GM23338 (cell line): ENCODE results near the gene ATF7IP. TPM values are rescaled to one million over a fixed set of nuclear protein-coding genes. Genes with fewer than 3 reads are reported as not detected.

ENCODE experiments used
- ATAC-seq: fragments of 200-7000 bp; cut with Tn5 transposase; 3 replicates; pipeline ENCODE4 v1.9.1; 2020
- DNase-seq: peaks from one replicate; pipeline ENCODE4 v3.0.0-alpha.2; 2015; ENCODE audit warnings: low spot score
- H2AFZ ChIP-seq: fragments of 200-600 bp; sonication (generic); 2 replicates; pipeline ENCODE4 v1.8.0; 2016; ENCODE audit warnings: antibody characterized with exemption, mild to moderate bottlenecking, moderate library complexity
- H3F3A ChIP-seq: fragments of 200-600 bp; sonication (generic); replicated peaks from 2 replicates; pipeline ENCODE4 v1.8.0; 2017; ENCODE audit warnings: antibody characterized with exemption, mixed run types, low read depth
- H3K27ac ChIP-seq: fragments of 200-600 bp; sonication (generic); 2 replicates; pipeline ENCODE4 v1.6.1; 2016; ENCODE audit warnings: low read depth
- H3K27me3 ChIP-seq: fragments of 200-600 bp; sonication (generic); 2 replicates; pipeline ENCODE4 v1.8.0; 2016; ENCODE audit warnings: mild to moderate bottlenecking, mixed run types, moderate library complexity; ENCODE audit not compliant: insufficient read depth
- H3K36me3 ChIP-seq: fragments of 200-600 bp; sonication (generic); 2 replicates; pipeline ENCODE4 v1.8.0; 2016; ENCODE audit warnings: mild to moderate bottlenecking; ENCODE audit not compliant: insufficient read depth
- H3K4me1 ChIP-seq: fragments of 200-600 bp; sonication (generic); 2 replicates; pipeline ENCODE4 v1.8.0; 2016; ENCODE audit warnings: mild to moderate bottlenecking, moderate library complexity; ENCODE audit not compliant: insufficient read depth
- H3K4me2 ChIP-seq: fragments of 200-600 bp; sonication (generic); 2 replicates; pipeline ENCODE4 v1.7.1; 2017; ENCODE audit warnings: mixed run types
- H3K4me3 ChIP-seq: fragments of 200-600 bp; sonication (generic); 2 replicates; pipeline ENCODE4 v1.6.1; 2016; ENCODE audit warnings: mixed run types
- H3K79me2 ChIP-seq: fragments of 200-600 bp; sonication (generic); replicated peaks from 2 replicates; pipeline ENCODE4 v1.8.0; 2017; ENCODE audit warnings: mild to moderate bottlenecking; ENCODE audit not compliant: insufficient read depth
- H3K9me2 ChIP-seq: fragments of 200-600 bp; sonication (generic); 2 replicates; pipeline ENCODE4 v1.8.0; 2017; ENCODE audit not compliant: insufficient read depth
- H4K20me1 ChIP-seq: fragments of 200-600 bp; sonication (generic); replicated peaks from 2 replicates; pipeline ENCODE4 v1.8.0; 2017; ENCODE audit warnings: mild to moderate bottlenecking; ENCODE audit not compliant: insufficient read depth
- H3K27ac Mint-ChIP-seq: 2 replicates; pipeline ENCODE4 v1.8.0; 2020; ENCODE audit warnings: inconsistent platforms, mild to moderate bottlenecking, moderate library complexity, mixed read lengths
- H3K27me3 Mint-ChIP-seq: 3 replicates; pipeline ENCODE4 v1.8.0; 2022; ENCODE audit warnings: low read depth, mild to moderate bottlenecking, moderate library complexity, mixed read lengths, inconsistent platforms; ENCODE audit not compliant: insufficient read depth, poor library complexity
- H3K36me3 Mint-ChIP-seq: 3 replicates; pipeline ENCODE4 v1.8.0; 2021; ENCODE audit warnings: low read depth, mild to moderate bottlenecking, inconsistent platforms, moderate library complexity, mixed read lengths
- H3K4me1 Mint-ChIP-seq: 3 replicates; pipeline ENCODE4 v1.8.0; 2020; ENCODE audit warnings: mild to moderate bottlenecking, inconsistent platforms, mixed read lengths
- H3K4me3 Mint-ChIP-seq: 3 replicates; pipeline ENCODE4 v1.8.0; 2021; ENCODE audit warnings: moderate library complexity, mild to moderate bottlenecking, inconsistent platforms, mixed read lengths
- H3K9me3 Mint-ChIP-seq: 3 replicates; pipeline ENCODE4 v1.8.0; 2020; ENCODE audit warnings: moderate library complexity, mild to moderate bottlenecking, inconsistent platforms, mixed read lengths
- CREB1 ChIP-seq: fragments of 250-450 bp; sonication (Bioruptor Pico); IDR thresholded peaks from 2 replicates; pipeline ENCODE4 v1.5.0; 2020; ENCODE audit warnings: low read depth, mild to moderate bottlenecking, moderate library complexity
- ETS1 ChIP-seq: IDR thresholded peaks from 2 replicates; pipeline ENCODE4 v1.6.1; 2016; ENCODE audit warnings: antibody characterized with exemption
- EZH2phosphoT487 ChIP-seq: fragments of 200-600 bp; sonication (generic); IDR thresholded peaks from one replicate; pipeline ENCODE4 v1.8.1; 2018; ENCODE audit warnings: antibody characterized with exemption; ENCODE audit not compliant: unreplicated experiment
- JUNB ChIP-seq: IDR thresholded peaks from one replicate; pipeline ENCODE4 v1.6.1; 2016; ENCODE audit warnings: antibody characterized with exemption; ENCODE audit not compliant: unreplicated experiment
- POLR2AphosphoS5 ChIP-seq: IDR thresholded peaks from 2 replicates; pipeline ENCODE4 v1.6.1; 2016; ENCODE audit warnings: antibody characterized with exemption, low read depth
- REST ChIP-seq: IDR thresholded peaks from one replicate; pipeline ENCODE4 v1.6.1; 2018; ENCODE audit warnings: antibody characterized with exemption; ENCODE audit not compliant: unreplicated experiment
- STAT1 ChIP-seq: IDR thresholded peaks from one replicate; pipeline ENCODE4 v1.6.1; 2016; ENCODE audit warnings: antibody characterized with exemption; ENCODE audit not compliant: unreplicated experiment
- ZNF462 ChIP-seq: fragments of 250-450 bp; sonication (Bioruptor Pico); IDR thresholded peaks from 2 replicates; pipeline ENCODE4 v1.5.0; 2020; ENCODE audit warnings: mild to moderate bottlenecking, moderate library complexity
- polyA plus RNA-seq: library from polyadenylated mRNA; unstranded; fragments of >200 nt; fragmentation: Nextera tagmentation; extraction: Ambion mirVana; gene quantifications from 2 replicates; pipeline ENCODE4 v1.2.1, GENCODE V29; 2016
- total RNA-seq: library from RNA; depleted of rRNA; stranded (reverse); fragments of >200 nt; shearing (Covaris generic); gene quantifications from 2 replicates; pipeline ENCODE4 v1.2.3, GENCODE V29; 2014

The ATF7IP gene
- total and polyA plus RNA-seq, 2 experiments from 2014 or later, result 76.4 to 118 TPM

GRCh38 chr12:14495326-14495725 lies 129.8 kb downstream of the ATF7IP start (continued):
- no peak for TF ChIP-seq ZNF462 (CRISPR knock-in tag)
- no peak for TF ChIP-seq EZH2phosphoT487
- TF ChIP-seq ETS1, result no peak
- TF ChIP-seq POLR2AphosphoS5, result no peak

GRCh38 chr12:14505626-14506596 lies 140.4 kb downstream of the ATF7IP start:
- no peaks in the 10 kb centered on the region for H3K79me2 ChIP-seq
- ATAC-seq, result no peak
- H3K4me1 ChIP-seq, result peaks cover 10% of the 10 kb centered on the region; the same call in 1 of the 2 replicates
- no peaks in the 10 kb centered on the region; the same call in 2 of the 3 replicates for H3K9me3 Mint-ChIP-seq
- H3F3A ChIP-seq, result no peaks in the 10 kb centered on the region
- no peaks in the 10 kb centered on the region for H3K9me2 ChIP-seq
- no peaks in the 10 kb centered on the region for H3K27me3 ChIP-seq
- H3K4me3 ChIP-seq, result no peak overlapping the region
- no peak overlapping the region for H3K4me3 Mint-ChIP-seq
- H3K4me2 ChIP-seq, result no peak overlapping the region
- no peak overlapping the region for H2AFZ ChIP-seq
- no peak overlapping the region for H3K27ac Mint-ChIP-seq
- H3K36me3 ChIP-seq, result no peaks in the 10 kb centered on the region; the same call in 1 of the 2 replicates
- peaks cover 7% of the 10 kb centered on the region for H3K4me1 Mint-ChIP-seq
- no peak for TF ChIP-seq EZH2phosphoT487
- no peak for TF ChIP-seq REST
- no peak for TF ChIP-seq ETS1
- TF ChIP-seq POLR2AphosphoS5, result no peak
- TF ChIP-seq STAT1, result no peak
- TF ChIP-seq JUNB, result no peak
- no peak for TF ChIP-seq CREB1 (CRISPR knock-in tag)
- H3K27ac ChIP-seq, result no peak overlapping the region
- peaks cover 2% of the 10 kb centered on the region for H3K27me3 Mint-ChIP-seq
- H4K20me1 ChIP-seq, result no peaks in the 10 kb centered on the region; the same call in 1 of the 2 replicates
- peaks cover 5% of the 10 kb centered on the region; the same call in 1 of the 3 replicates for H3K36me3 Mint-ChIP-seq
- no peak for DNase-seq
